KG1 (cell line): ENCODE results near the gene FAF2.

ENCODE experiments used
- DNase-seq: peaks from one replicate; lab custom pipeline; 2025; lab: John Stamatoyannopoulos, UW

Gene FAF2

GRCh38 chr5:176507911-176508310, 59.7 kb downstream of the FAF2 start:
- no peak for DNase-seq

GRCh38 chr5:176508603-176509002, 60.4 kb downstream of the FAF2 start:
- no peak for DNase-seq

GRCh38 chr5:176513788-176514187, 65.6 kb downstream of the FAF2 start:
- no peak for DNase-seq

- DNase-seq = no peak
Measured at GRCh38 chr5:176514244-176514950, 66.2 kb downstream of the FAF2 start.

- DNase-seq = no peak
Measured at GRCh38 chr5:176515396-176515795, 67.2 kb downstream of the FAF2 start.

- no peak for DNase-seq
Measured at GRCh38 chr5:176517053-176517661, 69.0 kb downstream of the FAF2 start.

GRCh38 chr5:176519810-176520720, 71.9 kb downstream of the FAF2 start:
- no peak for DNase-seq

GRCh38 chr5:176521286-176521685, 73.1 kb downstream of the FAF2 start:
- DNase-seq = no peak

GRCh38 chr5:176521699-176522263, 73.6 kb downstream of the FAF2 start:
- DNase-seq = no peak

GRCh38 chr5:176524138-176524537, 76.0 kb downstream of the FAF2 start:
- DNase-seq = no peak

GRCh38 chr5:176524987-176525386, 76.8 kb downstream of the FAF2 start:
- no peak for DNase-seq

- DNase-seq = no peak
Measured at GRCh38 chr5:176525677-176526076, 77.5 kb downstream of the FAF2 start.

GRCh38 chr5:176526462-176526861, 78.3 kb downstream of the FAF2 start:
- DNase-seq = no peak

- DNase-seq = no peak
Measured at GRCh38 chr5:176527246-176528222, 79.3 kb downstream of the FAF2 start.

GRCh38 chr5:176528301-176528700, 80.1 kb downstream of the FAF2 start:
- no peak for DNase-seq

GRCh38 chr5:176528761-176529115, 80.6 kb downstream of the FAF2 start:
- DNase-seq = no peak

- DNase-seq = no peak
Measured at GRCh38 chr5:176529116-176529740, 81.0 kb downstream of the FAF2 start.

- peak; percentile 45 for DNase-seq
Measured at GRCh38 chr5:176529741-176530141, 81.6 kb downstream of the FAF2 start.

- DNase-seq = no peak
Measured at GRCh38 chr5:176530393-176530982, 82.3 kb downstream of the FAF2 start.
